Colonic mucosa (tissue), 4 donors: ENCODE measurements around the gene NUDT8. TPM values are rescaled to one million over a fixed set of nuclear protein-coding genes. Genes with fewer than 3 reads are reported as not detected.

Experiments used
- DNase-seq: peaks from one replicate; pipeline ENCODE4 v3.0.0-alpha.2; 2020
- H3K27ac ChIP-seq: fragments of 200-600 bp; one replicate; pipeline ENCODE4 v1.8.0; 2021
- H3K27me3 ChIP-seq: fragments of 200-600 bp; one replicate; pipeline ENCODE4 v1.8.0; 2021
- H3K36me3 ChIP-seq: fragments of 200-600 bp; one replicate; pipeline ENCODE4 v1.8.0; 2021
- H3K4me1 ChIP-seq: fragments of 200-600 bp; one replicate; pipeline ENCODE4 v1.8.0; 2021; ENCODE audit warnings: mild to moderate bottlenecking
- H3K4me3 ChIP-seq: fragments of 200-600 bp; one replicate; pipeline ENCODE4 v1.8.0; 2021
- H3K9ac ChIP-seq, 2 donors: one replicate each; pipeline ENCODE4 v1.7.0; 2013; ENCODE audit warnings: control low read depth in 2 of 2, low read depth in 2 of 2, low read length in 2 of 2
- H3K9me3 ChIP-seq: fragments of 200-600 bp; one replicate; pipeline ENCODE4 v1.8.0; 2021
- intact Hi-C: fragments of 100-400 bp; cut with DNase I; formaldehyde crosslinking; loops from one replicate; pipeline ENCODE4 v1.14.1; 2022
- total RNA-seq, 2 donors: library from RNA; stranded (reverse); fragmentation: NEBNext Ultra II Directional in 1 of 2; extraction: Animal tissue kit (Norgen Biotek cat#: 25700) in 1 of 2; gene quantifications; one replicate each; pipeline ENCODE4 v1.2.1, GENCODE V29; 2021
- TF ChIP-seq, protein P1 (sequence below): fragments of 200-600 bp; IDR thresholded peaks from one replicate; pipeline ENCODE4 v1.8.0; 2022; ENCODE audit warnings: antibody characterized with exemption, mild to moderate bottlenecking
- donor health status: healthy.
- donor health status: DM: no; HTN: no; CAD: no.
- donor health status: DM: no; HTN: no; CAD: no.

NUDT8 gene
- total RNA-seq, 2 donors from 2014 or later = 35.1 to 52.5 TPM

DNA sequence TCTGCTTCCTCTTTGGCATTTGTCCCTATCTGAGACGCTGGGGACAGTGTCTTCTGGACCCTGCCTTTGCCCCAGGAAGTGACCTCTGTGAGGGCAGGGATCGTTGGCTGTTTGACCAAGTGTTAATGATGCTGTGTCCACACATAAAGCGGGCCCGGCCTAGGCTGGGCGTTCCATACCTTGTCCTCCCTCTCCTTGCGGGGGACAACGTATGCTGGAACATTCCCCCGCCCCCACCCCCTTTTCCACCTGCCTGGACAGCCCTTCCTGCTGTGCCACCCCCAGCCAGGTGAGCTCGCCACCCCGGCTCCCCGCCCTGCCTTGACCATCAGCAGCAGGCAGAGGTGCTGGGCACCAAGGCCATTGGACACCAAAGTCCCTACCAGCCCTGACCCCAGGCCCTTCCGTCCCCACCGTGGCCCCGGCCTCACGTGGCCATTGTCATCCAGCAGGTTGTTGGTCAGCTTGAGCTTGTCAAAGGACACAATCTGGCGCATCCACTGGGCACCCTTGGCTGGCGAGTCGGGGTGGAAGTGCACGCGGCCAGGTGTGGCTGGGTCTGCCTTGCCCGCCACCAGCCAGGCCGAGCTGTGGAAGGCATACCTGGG lies 4.1 kb upstream of the NUDT8 start:
- intact Hi-C loops = no loop called here
- Histone ChIP-seq H3K36me3 (no peaks in the 10 kb centered on the region), H3K27me3 (no peaks in the 10 kb centered on the region), H3K9me3 (no peaks in the 10 kb centered on the region), H3K9ac (no peak overlapping the region), H3K4me1 (peaks cover 23% of the 10 kb centered on the region), H3K4me3 (no peak overlapping the region), H3K27ac (peak overlapping the region; percentile 63)
- DNase-seq = peak; percentile 24
- TF ChIP-seq, protein P1, sequence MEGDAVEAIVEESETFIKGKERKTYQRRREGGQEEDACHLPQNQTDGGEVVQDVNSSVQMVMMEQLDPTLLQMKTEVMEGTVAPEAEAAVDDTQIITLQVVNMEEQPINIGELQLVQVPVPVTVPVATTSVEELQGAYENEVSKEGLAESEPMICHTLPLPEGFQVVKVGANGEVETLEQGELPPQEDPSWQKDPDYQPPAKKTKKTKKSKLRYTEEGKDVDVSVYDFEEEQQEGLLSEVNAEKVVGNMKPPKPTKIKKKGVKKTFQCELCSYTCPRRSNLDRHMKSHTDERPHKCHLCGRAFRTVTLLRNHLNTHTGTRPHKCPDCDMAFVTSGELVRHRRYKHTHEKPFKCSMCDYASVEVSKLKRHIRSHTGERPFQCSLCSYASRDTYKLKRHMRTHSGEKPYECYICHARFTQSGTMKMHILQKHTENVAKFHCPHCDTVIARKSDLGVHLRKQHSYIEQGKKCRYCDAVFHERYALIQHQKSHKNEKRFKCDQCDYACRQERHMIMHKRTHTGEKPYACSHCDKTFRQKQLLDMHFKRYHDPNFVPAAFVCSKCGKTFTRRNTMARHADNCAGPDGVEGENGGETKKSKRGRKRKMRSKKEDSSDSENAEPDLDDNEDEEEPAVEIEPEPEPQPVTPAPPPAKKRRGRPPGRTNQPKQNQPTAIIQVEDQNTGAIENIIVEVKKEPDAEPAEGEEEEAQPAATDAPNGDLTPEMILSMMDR = no peak

DNA sequence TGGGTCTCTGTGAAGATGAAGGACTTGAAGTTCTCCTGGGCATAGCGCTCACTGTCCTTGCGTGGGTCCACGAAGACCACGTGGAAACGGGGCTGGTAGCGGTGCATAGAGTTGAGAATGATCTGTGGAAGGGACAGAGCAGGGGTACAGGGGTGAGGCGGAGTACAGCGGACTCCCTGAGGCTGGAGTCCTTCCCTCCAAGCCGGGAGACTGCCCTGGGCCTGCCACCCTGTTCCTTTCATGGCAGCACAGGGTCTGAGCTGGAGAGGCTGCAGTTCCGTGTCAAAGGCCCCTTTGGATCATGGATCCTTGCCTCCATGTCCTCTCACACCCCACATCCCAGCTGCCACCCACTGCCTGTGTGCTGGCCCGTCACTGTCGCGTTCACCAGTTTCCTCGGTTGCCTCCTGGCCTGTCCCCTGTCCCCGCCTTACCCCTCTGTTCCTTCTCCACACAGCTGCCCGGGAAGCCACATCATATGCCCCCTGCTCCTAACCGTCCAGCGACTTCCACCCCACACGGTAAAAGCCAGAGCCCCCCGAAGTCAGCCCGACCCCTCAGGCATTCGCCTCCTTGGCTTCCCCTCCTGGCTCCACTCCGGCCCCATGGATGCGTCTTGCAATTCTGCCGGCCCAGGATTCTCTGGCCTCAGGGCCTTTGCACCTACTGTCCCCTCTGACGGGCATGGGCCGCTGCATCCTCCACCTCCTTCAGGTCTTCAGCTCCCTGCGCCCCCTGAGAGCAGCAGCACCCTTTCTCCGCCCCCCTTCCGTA lies 3.4 kb upstream of the NUDT8 start:
- Histone ChIP-seq H3K36me3 (no peaks in the 10 kb centered on the region), H3K9ac (no peak overlapping the region), H3K27me3 (no peaks in the 10 kb centered on the region), H3K4me1 (peaks cover 25% of the 10 kb centered on the region), H3K27ac (peak overlapping the region; percentile 63), H3K4me3 (no peak overlapping the region), H3K9me3 (no peaks in the 10 kb centered on the region)
- peak; percentile 27 for DNase-seq
- TF ChIP-seq, protein P1 = no peak
- intact Hi-C loops = no loop called here

DNA sequence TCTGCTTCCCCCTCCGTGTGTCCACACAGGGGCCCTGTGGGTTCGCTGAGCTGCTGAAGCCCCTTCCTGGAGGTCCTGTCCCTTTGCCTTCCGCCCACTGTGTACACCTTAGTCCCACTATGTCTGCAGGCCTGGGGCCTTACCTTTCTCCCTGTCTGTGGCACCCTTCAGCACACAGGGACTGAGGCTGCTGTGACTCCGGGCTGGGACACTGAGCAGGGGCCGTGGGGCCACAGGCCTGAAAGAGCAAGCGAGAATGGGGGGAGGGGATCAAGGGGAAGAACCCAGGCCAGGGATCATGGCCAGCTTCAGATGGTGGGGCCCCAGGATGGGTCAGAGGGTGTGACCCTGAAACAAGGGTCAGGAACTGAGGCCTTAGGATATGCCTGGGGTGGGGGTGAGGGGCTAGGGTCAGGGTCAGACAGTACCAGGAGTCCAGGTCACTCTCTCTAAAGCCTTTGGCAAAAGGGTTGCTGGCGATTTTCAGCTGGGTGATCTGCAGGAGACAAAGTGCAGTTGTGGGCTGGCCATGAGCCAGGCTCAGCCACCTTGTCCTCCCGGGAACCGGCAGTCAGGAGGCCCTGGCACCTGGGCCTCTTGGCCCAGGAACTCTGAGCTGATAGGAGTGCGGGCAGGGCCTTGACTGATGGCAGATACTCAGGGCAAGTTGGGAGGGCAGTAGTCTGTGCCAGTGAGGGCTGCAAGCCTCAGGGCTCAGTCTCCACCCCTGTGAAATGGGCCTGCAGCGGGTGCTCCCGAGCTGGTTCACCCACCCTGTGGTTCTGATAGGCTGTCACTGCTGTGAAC lies 2.6 kb upstream of the NUDT8 start:
- TF ChIP-seq, protein P1 = no peak
- Histone ChIP-seq H3K9ac (peak overlapping the region; percentile 58 to 85), H3K36me3 (no peaks in the 10 kb centered on the region), H3K27ac (peak overlapping the region; percentile 63), H3K4me3 (no peak overlapping the region), H3K9me3 (no peaks in the 10 kb centered on the region), H3K27me3 (no peaks in the 10 kb centered on the region), H3K4me1 (peaks cover 25% of the 10 kb centered on the region)
- peak; percentile 82 for DNase-seq
- intact Hi-C loops = no loop called here

DNA sequence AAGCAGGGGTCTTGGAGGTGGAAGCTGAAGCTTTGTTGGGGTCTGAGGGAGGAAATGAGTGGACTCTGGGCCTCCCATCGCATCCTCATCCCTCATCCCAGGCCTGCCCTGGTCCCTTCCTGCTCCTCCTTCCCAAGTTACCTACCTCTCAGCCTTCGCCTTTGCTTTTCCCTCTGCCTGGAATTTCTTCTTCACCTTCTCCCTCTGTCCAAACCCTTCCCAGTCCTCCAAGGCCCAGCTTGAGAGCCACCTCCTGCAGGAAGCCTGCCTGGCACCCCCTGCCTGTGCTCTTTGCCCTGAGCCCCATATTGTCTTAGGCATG lies 2.1 kb upstream of the NUDT8 start:
- intact Hi-C loops = no loop called here
- no peaks in the 10 kb centered on the region for H3K36me3 ChIP-seq
- DNase-seq = no peak
- H3K4me3 ChIP-seq = no peak overlapping the region
- H3K9ac ChIP-seq = peak overlapping the region; percentile 58 to 85
- no peaks in the 10 kb centered on the region for H3K9me3 ChIP-seq
- H3K27ac ChIP-seq = peak overlapping the region; percentile 63
- TF ChIP-seq, protein P1 = no peak
- no peaks in the 10 kb centered on the region for H3K27me3 ChIP-seq
- peaks cover 25% of the 10 kb centered on the region for H3K4me1 ChIP-seq

DNA sequence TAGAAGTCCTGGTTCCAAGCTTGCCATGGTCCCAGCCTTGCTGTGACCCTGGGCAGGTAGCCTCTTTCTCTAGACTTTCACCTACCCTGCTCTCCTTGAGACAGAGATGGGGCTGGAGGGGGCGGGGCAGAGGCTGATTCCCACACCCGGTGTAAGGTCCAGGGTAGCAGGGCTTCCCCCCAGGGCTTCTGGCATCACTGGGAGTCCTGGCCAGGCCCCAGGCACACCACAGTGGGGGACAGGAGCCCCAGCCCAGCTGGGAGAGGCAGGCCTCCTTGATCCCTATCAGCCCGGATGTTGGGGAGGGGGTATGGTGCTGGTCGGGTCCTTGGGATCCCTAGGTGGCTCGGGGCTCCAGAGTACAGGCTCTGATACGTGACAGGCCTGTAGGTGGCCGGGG lies 1.7 kb upstream of the NUDT8 start:
- DNase-seq = peak; percentile 65
- Histone ChIP-seq H3K4me3 (no peak overlapping the region), H3K36me3 (no peaks in the 10 kb centered on the region), H3K27me3 (no peaks in the 10 kb centered on the region), H3K4me1 (peaks cover 25% of the 10 kb centered on the region), H3K9me3 (no peaks in the 10 kb centered on the region), H3K9ac (peak overlapping the region; percentile 58 to 85), H3K27ac (no peak overlapping the region)
- intact Hi-C loops = no loop called here
- TF ChIP-seq, protein P1 = no peak
